CD4-positive, alpha-beta T cell (primary cell): ENCODE results near the gene EEFSEC. TPM values are rescaled to one million over a fixed set of nuclear protein-coding genes. Genes with fewer than 3 reads are reported as not detected.

Experiments used
- ATAC-seq: fragments of 200-7000 bp; cut with Tn5 transposase; one replicate; pipeline ENCODE4 v1.10.0; 2022; ENCODE audit warnings: mild to moderate bottlenecking; ENCODE audit not compliant: poor library complexity
- CTCF ChIA-PET: fragments of 350-600 bp; sonication (Branson Sonifier 250); formaldehyde crosslinking; loops from one replicate; lab custom pipeline; 2021; ENCODE audit warnings: antibody characterized with exemption, inconsistent platforms; lab: Charles Lee
- POLR2A ChIA-PET: fragments of 350-600 bp; sonication (Branson Sonifier 250); formaldehyde crosslinking; loops from one replicate; lab custom pipeline; 2021; ENCODE audit warnings: antibody characterized with exemption, inconsistent platforms; lab: Charles Lee
- DNase-seq, 14 experiments: peaks; one replicate each; pipeline ENCODE4 v3.0.0-alpha.2; 2013 to 2020; ENCODE audit warnings: mixed read lengths in 2 of 14
- H3K27ac ChIP-seq, 2 donors: one replicate each; pipeline versions ENCODE4 v1.5.1 to v1.7.0; 2013; ENCODE audit warnings: low read length in 2 of 2, low read depth in 1 of 2, mild to moderate bottlenecking in 1 of 2
- H3K27me3 ChIP-seq, 2 experiments: 1 replicate in 1 of 2; 2 replicates in 1 of 2; pipeline versions ENCODE4 v1.6.1 to v1.7.0; 2013; ENCODE audit warnings: low read length in 2 of 2, control low read depth in 1 of 2, mild to moderate bottlenecking in 1 of 2, moderate library complexity in 1 of 2; ENCODE audit not compliant: insufficient read depth in 2 of 2, control insufficient read depth in 1 of 2
- H3K36me3 ChIP-seq: one replicate; pipeline ENCODE4 v1.6.1; 2013; ENCODE audit warnings: low read length, control low read depth; ENCODE audit not compliant: insufficient read depth
- H3K4me1 ChIP-seq: one replicate; pipeline ENCODE4 v1.6.1; 2013; ENCODE audit warnings: low read length, control low read depth; ENCODE audit not compliant: insufficient read depth
- H3K4me3 ChIP-seq: one replicate; pipeline ENCODE4 v1.5.1; 2013; ENCODE audit warnings: mild to moderate bottlenecking, low read length, moderate library complexity
- H3K9me3 ChIP-seq, 2 experiments: 1 replicate in 1 of 2; 2 replicates in 1 of 2; pipeline versions ENCODE4 v1.6.1 to v1.7.0; 2013; ENCODE audit warnings: low read length in 2 of 2, mild to moderate bottlenecking in 2 of 2, control low read depth in 1 of 2, moderate library complexity in 1 of 2; ENCODE audit not compliant: control insufficient read depth in 1 of 2, insufficient read depth in 1 of 2
- H3K27ac Mint-ChIP-seq: one replicate; pipeline ENCODE4 v1.8.0; 2020; ENCODE audit warnings: mixed read lengths
- H3K27me3 Mint-ChIP-seq: one replicate; pipeline ENCODE4 v1.8.0; 2021; ENCODE audit warnings: mixed read lengths
- H3K36me3 Mint-ChIP-seq: one replicate; pipeline ENCODE4 v1.8.0; 2021; ENCODE audit warnings: low read depth, mixed read lengths
- H3K4me1 Mint-ChIP-seq: one replicate; pipeline ENCODE4 v1.8.0; 2021; ENCODE audit warnings: low read depth, mixed read lengths
- H3K4me3 Mint-ChIP-seq: one replicate; pipeline ENCODE4 v1.8.0; 2020; ENCODE audit warnings: mild to moderate bottlenecking, mixed read lengths
- H3K9me3 Mint-ChIP-seq: one replicate; pipeline ENCODE4 v1.8.0; 2020; ENCODE audit warnings: mixed read lengths
- intact Hi-C, 2 experiments: fragments of 100-400 bp; cut with DNase I in 1 of 2; cut with micrococcal nuclease in 1 of 2; formaldehyde crosslinking; loops; one replicate each; pipeline versions ENCODE4 v1.15.1 to v1.9.0; 2023 to 2025; cut with DNase I, micrococcal nuclease
- total RNA-seq, 174 experiments: library from RNA in 2 of 174; stranded (reverse) in 2 of 174; gene quantifications; one replicate each; pipeline ENCODE4 v1.2.3 and lab custom pipeline; 2021 to 2026
- TF ChIP-seq, protein P1 (sequence below): fragments of 200-600 bp; IDR thresholded peaks from one replicate; pipeline ENCODE4 v1.8.0; 2022; ENCODE audit warnings: antibody characterized with exemption, mild to moderate bottlenecking

The EEFSEC gene
- total RNA-seq, 2 experiments from 2014 or later: 13.1 to 13.9 TPM

DNA sequence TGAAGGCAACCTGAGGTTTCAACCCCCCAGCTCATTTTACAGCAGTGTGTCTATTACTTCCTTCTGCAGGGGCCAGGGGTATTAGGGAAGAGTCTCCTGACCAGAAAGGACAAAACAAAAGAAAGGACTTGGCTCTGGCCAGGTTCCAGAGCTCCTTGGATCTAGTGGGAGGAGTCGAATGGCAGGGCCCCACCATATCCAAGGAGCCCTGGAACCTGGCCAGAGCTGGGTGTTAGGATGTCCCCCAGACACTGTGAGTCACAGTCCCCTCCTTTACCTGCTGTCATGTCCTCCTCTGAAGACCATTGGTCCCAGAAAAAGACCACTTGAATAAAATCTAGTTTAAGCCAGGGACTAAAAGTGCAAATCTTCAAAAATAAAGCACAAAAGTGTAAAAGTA is 113.2 kb downstream of the EEFSEC start:
- ATAC-seq (no peak), DNase-seq (no peak)
- TF ChIP-seq, protein P1, sequence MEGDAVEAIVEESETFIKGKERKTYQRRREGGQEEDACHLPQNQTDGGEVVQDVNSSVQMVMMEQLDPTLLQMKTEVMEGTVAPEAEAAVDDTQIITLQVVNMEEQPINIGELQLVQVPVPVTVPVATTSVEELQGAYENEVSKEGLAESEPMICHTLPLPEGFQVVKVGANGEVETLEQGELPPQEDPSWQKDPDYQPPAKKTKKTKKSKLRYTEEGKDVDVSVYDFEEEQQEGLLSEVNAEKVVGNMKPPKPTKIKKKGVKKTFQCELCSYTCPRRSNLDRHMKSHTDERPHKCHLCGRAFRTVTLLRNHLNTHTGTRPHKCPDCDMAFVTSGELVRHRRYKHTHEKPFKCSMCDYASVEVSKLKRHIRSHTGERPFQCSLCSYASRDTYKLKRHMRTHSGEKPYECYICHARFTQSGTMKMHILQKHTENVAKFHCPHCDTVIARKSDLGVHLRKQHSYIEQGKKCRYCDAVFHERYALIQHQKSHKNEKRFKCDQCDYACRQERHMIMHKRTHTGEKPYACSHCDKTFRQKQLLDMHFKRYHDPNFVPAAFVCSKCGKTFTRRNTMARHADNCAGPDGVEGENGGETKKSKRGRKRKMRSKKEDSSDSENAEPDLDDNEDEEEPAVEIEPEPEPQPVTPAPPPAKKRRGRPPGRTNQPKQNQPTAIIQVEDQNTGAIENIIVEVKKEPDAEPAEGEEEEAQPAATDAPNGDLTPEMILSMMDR: no peak
- H3K27me3 ChIP-seq: no peaks in the 10 kb centered on the region
- no peak overlapping the region for H3K27ac ChIP-seq
- Mint-ChIP-seq H3K27me3 (no peaks in the 10 kb centered on the region), H3K4me3 (no peak overlapping the region), H3K4me1 (no peaks in the 10 kb centered on the region), H3K27ac (no peak overlapping the region), H3K36me3 (peaks cover 89% of the 10 kb centered on the region), H3K9me3 (no peaks in the 10 kb centered on the region)
- peaks cover 45% of the 10 kb centered on the region for H3K36me3 ChIP-seq
- ChIA-PET CTCF (no interaction called here), POLR2A (interaction anchor here (0.5 kb wide), 1 partner anchor 102 kb away, joined by 3 read pairs; no protein-coding TSS in a partner anchor)
- H3K4me1 ChIP-seq: no peaks in the 10 kb centered on the region
- intact Hi-C loops: no loop called here
- no peaks in the 10 kb centered on the region for H3K9me3 ChIP-seq
- H3K4me3 ChIP-seq: no peak overlapping the region

DNA sequence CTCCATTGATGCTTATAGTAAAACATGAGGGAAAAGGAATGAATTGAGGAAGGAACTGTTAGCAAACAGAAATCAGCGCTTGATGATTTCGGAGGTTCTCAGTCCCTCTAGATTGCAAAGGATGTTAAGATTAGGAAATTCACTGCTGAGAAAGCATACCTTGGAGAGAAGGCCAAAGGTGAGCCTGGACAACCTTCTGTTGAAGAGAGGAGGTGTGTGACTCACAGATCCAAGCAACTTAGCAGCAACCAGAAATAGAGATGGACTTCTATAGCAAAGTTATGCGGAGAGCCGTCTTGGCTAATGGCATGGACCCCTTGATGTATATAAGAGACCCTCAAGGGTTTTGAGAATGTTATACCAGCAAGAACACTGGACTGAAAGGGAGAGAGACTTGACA is 114.3 kb downstream of the EEFSEC start:
- DNase-seq (no peak), ATAC-seq (no peak)
- Histone ChIP-seq H3K4me3 (no peak overlapping the region), H3K36me3 (peaks cover 44% of the 10 kb centered on the region), H3K4me1 (no peaks in the 10 kb centered on the region), H3K27me3 (no peaks in the 10 kb centered on the region), H3K27ac (no peak overlapping the region), H3K9me3 (no peaks in the 10 kb centered on the region)
- no peaks in the 10 kb centered on the region for H3K9me3 Mint-ChIP-seq
- no peak overlapping the region for H3K27ac Mint-ChIP-seq
- no peaks in the 10 kb centered on the region for H3K4me1 Mint-ChIP-seq
- ChIA-PET CTCF (no interaction called here), POLR2A (no interaction called here)
- TF ChIP-seq, protein P1: no peak
- no peak overlapping the region for H3K4me3 Mint-ChIP-seq
- H3K36me3 Mint-ChIP-seq: peaks cover 89% of the 10 kb centered on the region
- no peaks in the 10 kb centered on the region for H3K27me3 Mint-ChIP-seq
- intact Hi-C loops: no loop called here

DNA sequence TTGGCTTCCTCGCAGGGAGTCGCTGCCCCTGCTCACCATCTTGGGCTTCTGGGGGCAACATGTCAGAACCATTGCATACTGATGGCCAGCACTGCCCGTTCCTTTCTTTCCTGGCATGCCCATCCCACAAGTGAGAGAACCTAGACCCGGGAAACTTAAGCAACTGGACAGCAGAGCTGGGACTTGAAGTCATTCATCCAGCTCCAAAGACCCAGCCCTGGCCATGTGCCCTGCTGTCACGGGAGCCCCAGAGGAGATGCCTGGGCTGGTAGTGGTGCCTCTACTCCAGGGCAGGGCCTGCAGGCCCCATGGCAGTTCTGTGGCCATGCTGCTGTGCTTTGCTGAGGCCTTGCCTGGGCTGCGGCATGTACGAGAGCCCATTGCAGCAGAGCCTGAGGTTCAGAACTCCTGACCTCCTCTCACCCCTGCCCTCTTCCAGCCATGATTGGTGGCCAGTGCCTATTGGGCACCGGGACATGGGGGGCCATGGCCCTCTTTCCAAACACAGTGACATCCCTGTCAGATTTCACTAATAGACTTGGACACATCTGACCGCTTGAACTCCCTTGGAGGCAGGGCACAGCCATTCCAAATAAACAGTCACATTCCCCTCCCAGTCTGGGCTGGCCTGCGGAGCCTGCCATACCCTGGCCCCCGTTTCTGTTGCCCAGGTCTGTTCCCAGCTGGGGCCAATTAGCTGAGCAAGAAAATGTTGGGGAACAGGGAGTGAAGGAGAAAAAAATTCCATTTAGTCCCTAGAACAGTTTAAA is 115.9 kb downstream of the EEFSEC start:
- ChIA-PET POLR2A (no interaction called here), CTCF (interaction anchor here (1.0 kb wide), 1 partner anchor 52 kb away, joined by 3 read pairs; no protein-coding TSS in a partner anchor)
- Histone ChIP-seq H3K36me3 (peaks cover 40% of the 10 kb centered on the region), H3K27ac (no peak overlapping the region), H3K27me3 (no peaks in the 10 kb centered on the region), H3K4me1 (no peaks in the 10 kb centered on the region), H3K9me3 (no peaks in the 10 kb centered on the region), H3K4me3 (no peak overlapping the region)
- intact Hi-C loops: no loop called here
- no peaks in the 10 kb centered on the region for H3K4me1 Mint-ChIP-seq
- H3K27me3 Mint-ChIP-seq: no peaks in the 10 kb centered on the region
- DNase-seq: no peak
- H3K4me3 Mint-ChIP-seq: no peak overlapping the region
- TF ChIP-seq, protein P1: no peak
- no peaks in the 10 kb centered on the region for H3K9me3 Mint-ChIP-seq
- H3K27ac Mint-ChIP-seq: no peak overlapping the region
- ATAC-seq: no peak
- peaks cover 75% of the 10 kb centered on the region for H3K36me3 Mint-ChIP-seq
